ENCODE measurements around the gene NR1D2.
"Not testable (repeated sequence)": the region's sequence is repeated elsewhere in the genome, so short reads cannot be mapped to it uniquely, and the experiment has no call there.

Gene NR1D2

DNA sequence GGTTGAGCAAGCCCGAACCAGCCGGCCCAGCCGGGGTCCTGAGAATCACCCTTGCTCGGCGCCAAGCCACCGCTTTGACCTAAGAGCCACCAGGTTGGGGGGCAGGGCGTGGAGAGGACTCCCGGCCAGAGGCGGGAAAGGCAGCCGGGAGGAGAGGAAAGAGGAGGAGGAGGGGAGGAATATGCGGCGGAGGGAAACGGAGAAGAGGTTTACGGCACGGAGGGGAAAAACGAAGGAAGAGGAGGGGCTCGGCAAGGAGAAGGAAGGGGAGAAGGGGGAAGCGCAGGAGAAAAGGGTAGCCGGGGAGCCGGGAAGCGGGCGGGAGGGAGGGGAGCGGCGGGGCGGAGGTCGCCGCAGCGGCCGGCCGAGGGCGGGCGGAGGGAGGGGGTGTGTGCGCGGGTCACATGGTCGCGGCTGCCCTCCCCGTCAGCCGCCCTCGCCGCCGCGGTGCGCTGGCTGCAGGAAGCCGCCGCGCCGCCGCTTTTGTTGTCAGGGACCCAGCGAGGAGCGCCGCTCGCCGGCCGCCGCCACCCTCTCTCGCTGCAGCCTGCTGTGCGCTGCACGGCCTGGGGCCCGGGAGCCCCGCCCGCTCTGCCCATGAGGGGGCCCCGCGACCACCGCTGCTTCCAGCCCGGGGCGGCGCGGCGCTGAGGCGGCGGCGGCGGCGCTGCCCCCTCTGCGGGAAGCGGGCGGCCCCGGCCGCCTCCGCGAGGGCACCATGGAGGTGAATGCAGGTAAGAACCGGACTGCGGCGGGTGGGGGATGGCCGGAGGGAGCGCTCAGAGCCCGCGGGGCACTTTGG is at the start of gene NR1D2:
Gene NR1D2 (plus strand): TSS at position 426 of the 802 bp plus-strand sequence. CDS start 293 bp downstream, at position 719.
- TF ChIP-seq, protein P1, sequence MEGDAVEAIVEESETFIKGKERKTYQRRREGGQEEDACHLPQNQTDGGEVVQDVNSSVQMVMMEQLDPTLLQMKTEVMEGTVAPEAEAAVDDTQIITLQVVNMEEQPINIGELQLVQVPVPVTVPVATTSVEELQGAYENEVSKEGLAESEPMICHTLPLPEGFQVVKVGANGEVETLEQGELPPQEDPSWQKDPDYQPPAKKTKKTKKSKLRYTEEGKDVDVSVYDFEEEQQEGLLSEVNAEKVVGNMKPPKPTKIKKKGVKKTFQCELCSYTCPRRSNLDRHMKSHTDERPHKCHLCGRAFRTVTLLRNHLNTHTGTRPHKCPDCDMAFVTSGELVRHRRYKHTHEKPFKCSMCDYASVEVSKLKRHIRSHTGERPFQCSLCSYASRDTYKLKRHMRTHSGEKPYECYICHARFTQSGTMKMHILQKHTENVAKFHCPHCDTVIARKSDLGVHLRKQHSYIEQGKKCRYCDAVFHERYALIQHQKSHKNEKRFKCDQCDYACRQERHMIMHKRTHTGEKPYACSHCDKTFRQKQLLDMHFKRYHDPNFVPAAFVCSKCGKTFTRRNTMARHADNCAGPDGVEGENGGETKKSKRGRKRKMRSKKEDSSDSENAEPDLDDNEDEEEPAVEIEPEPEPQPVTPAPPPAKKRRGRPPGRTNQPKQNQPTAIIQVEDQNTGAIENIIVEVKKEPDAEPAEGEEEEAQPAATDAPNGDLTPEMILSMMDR (IDR thresholded peaks at IDR 0.05; ENCODE audit: low read depth, low read length, missing control alignments) = no peak
- peak within 1 kb of the TSS; percentile 91 for H3K4me3 ChIP-seq (ENCODE audit: low read depth, low read length)
- DNase-seq (ENCODE audit: low read depth) = no peak

DNA sequence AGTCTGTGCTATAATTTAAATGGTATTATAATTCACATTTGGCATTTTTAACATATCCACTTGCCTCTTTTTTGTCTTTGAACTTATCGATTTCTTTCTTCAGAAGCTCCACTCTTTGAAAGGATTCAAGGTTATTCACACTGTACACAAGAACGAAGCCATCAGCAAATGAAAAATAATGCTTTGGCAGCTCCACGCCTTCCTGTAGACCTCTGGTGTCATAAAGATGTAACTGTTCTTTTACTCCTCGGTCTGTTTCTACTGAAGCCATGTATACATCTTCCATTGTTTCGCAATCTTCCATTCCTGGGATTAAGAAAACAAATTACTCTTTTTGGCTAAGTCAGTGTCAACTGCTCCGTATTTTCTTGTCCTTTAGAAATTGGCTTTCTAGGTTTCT is 44.3 kb upstream of the NR1D2 start:
- H3K4me3 ChIP-seq (ENCODE audit: low read depth, low read length) = no peak overlapping the region
- TF ChIP-seq, protein P1 (IDR thresholded peaks at IDR 0.05; ENCODE audit: low read depth, low read length, missing control alignments) = no peak
- no peak for DNase-seq (ENCODE audit: low read depth)

DNA sequence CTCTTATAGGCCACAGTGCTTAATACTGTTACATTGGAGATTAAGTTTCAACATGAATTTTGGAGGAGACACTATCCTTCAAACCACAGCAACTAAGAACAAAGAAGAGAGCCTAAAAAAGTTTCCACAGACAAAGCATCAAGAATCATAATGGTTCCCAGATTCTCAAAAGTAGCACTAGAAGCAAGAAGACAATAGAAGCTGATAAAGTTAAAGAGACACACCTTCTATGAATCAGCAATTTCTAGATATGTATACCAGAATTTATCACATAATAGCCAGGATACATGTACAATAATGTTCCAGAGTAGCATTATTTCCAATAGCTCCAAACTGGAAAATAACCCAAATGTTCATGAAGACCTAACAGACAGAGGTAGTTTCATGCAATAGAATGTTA is 40.5 kb upstream of the NR1D2 start:
- DNase-seq (ENCODE audit: low read depth) = no peak
- TF ChIP-seq, protein P1 (IDR thresholded peaks at IDR 0.05; ENCODE audit: low read depth, low read length, missing control alignments) = no peak
- no peak overlapping the region for H3K4me3 ChIP-seq (ENCODE audit: low read depth, low read length)

DNA sequence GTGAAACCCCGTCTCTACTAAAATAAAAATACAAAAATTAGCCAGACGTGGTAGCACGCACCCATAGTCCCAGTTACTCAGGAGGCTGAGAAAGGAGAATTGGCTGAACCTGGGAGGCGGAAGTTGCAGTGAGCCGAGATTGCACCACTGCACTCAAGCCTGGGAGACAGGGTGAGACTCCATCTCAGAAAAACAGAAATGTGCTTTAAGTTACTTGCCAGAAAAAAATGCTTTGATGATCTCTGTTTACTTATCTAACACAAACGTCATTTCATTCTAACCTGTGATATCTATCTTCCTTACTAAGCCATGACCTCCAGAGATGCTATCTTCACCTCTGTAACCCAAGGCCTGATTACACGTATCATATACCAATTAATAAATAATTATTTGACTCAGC is 35.7 kb upstream of the NR1D2 start:
- no peak overlapping the region for H3K4me3 ChIP-seq (ENCODE audit: low read depth, low read length)
- DNase-seq (ENCODE audit: low read depth) = no peak
- TF ChIP-seq, protein P1 (IDR thresholded peaks at IDR 0.05; ENCODE audit: low read depth, low read length, missing control alignments) = no peak

DNA sequence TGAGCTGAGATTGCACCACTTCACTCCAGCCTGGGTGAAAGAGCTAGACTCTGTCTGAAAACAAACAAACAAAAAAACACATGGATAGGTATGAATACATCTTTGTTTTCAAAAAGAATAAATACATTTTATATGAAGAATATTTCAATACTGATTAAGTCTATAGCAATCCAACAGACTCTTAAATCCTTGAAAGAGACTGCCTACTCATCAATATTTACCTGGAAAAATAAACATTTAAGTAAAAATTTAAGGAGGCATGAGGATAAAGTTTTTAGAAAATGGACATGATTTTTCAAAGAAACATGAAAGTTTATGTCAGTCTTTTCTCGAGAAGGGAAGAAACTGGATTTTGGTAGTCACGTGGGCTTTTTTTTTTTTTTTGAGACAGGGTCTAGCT is 33.7 kb upstream of the NR1D2 start:
- no peak overlapping the region for H3K4me3 ChIP-seq (ENCODE audit: low read depth, low read length)
- TF ChIP-seq, protein P1 (IDR thresholded peaks at IDR 0.05; ENCODE audit: low read depth, low read length, missing control alignments) = no peak
- DNase-seq (ENCODE audit: low read depth) = no peak

GRCh38 chr3:23912335-23912734 is 32.8 kb upstream of the NR1D2 start:
- DNase-seq (ENCODE audit: low read depth); H3K4me3 ChIP-seq (ENCODE audit: low read depth, low read length): not testable (repeated sequence)

DNA sequence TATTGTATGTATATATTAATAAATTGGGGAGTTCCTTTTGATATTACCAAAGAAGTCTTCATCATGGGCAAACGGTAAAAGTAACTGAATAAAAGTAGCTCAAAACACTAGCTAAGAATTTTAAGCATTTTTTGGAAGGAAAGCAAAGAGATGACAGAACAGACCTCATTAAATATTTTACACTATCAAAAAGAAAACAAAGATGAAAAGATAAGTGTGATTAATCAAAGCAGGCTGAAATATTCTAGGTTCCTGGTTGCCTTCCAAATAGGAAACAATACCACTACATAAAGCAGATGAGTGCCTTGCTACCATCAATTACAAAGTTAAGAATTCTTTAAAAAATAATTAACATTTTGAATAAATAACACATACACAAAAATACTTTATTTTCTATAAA is 31.9 kb upstream of the NR1D2 start:
- no peak overlapping the region for H3K4me3 ChIP-seq (ENCODE audit: low read depth, low read length)
- no peak for DNase-seq (ENCODE audit: low read depth)
- TF ChIP-seq, protein P1 (IDR thresholded peaks at IDR 0.05; ENCODE audit: low read depth, low read length, missing control alignments) = no peak

Measured in GM12864 (cell line).